ENCODE data around the gene CFAP77.

GRCh38 chr9:132383462-132383883 lies 26.5 kb upstream of the CFAP77 start:
- TF ChIP-seq CTCF (IDR thresholded peaks at IDR 0.05) = no peak
- TF ChIP-seq POLR2A (IDR thresholded peaks at IDR 0.05) = no peak
